Fibroblast of lung (primary cell): ENCODE data around the gene CUEDC1. TPM values are rescaled to one million over a fixed set of nuclear protein-coding genes. Genes with fewer than 3 reads are reported as not detected.
"Not testable (repeated sequence)": the region's sequence is repeated elsewhere in the genome, so short reads cannot be mapped to it uniquely, and the experiment has no call there.

Experiments used
- DNase-seq, 2 donors: peaks; one replicate each; pipeline versions ENCODE4 v3.0.0 to v3.0.0-alpha.2; 2010; ENCODE audit warnings: low read depth in 2 of 2
- H2AFZ ChIP-seq: 2 replicates; pipeline ENCODE4 v1.5.1; 2012; ENCODE audit warnings: low read length, control low read depth, inconsistent platforms
- H3K27ac ChIP-seq: 2 replicates; pipeline ENCODE4 v1.5.1; 2011; ENCODE audit warnings: low read length, control low read depth; ENCODE audit not compliant: insufficient read depth
- H3K27me3 ChIP-seq: 2 replicates; pipeline ENCODE4 v1.5.1; 2011; ENCODE audit warnings: mild to moderate bottlenecking, low read length; ENCODE audit not compliant: control insufficient read depth, insufficient read depth
- H3K36me3 ChIP-seq: 2 replicates; pipeline ENCODE4 v1.5.1; 2011; ENCODE audit warnings: low read length; ENCODE audit not compliant: control insufficient read depth, insufficient read depth
- H3K4me1 ChIP-seq: 2 replicates; pipeline ENCODE4 v1.5.1; 2011; ENCODE audit warnings: low read length; ENCODE audit not compliant: control insufficient read depth, insufficient read depth; ENCODE audit errors: extremely low read depth
- H3K4me2 ChIP-seq: 2 replicates; pipeline ENCODE4 v1.5.1; 2011; ENCODE audit warnings: low read length, control low read depth; ENCODE audit not compliant: insufficient read depth; ENCODE audit errors: extremely low read depth
- H3K4me3 ChIP-seq, 4 experiments: fragments of 200-600 bp in 1 of 4; sonication (generic) in 1 of 4; replicated peaks in 1 of 4; 2 replicates each; pipeline ENCODE4 v1.5.1; 2011 to 2016; ENCODE audit warnings: low read length in 4 of 4, low read depth in 3 of 4, mild to moderate bottlenecking in 3 of 4, control low read depth in 2 of 4, inconsistent platforms in 1 of 4, mixed read lengths in 1 of 4; ENCODE audit not compliant: insufficient read depth in 1 of 4; ENCODE audit errors: control extremely low read depth in 1 of 4
- H3K79me2 ChIP-seq: 2 replicates; pipeline ENCODE4 v1.5.1; 2012; ENCODE audit warnings: mild to moderate bottlenecking, low read length, inconsistent platforms; ENCODE audit not compliant: control insufficient read depth, insufficient read depth
- H3K9ac ChIP-seq: 2 replicates; pipeline ENCODE4 v1.5.1; 2011; ENCODE audit warnings: mild to moderate bottlenecking, low read length, control low read depth; ENCODE audit not compliant: insufficient read depth
- H3K9me3 ChIP-seq: 2 replicates; pipeline ENCODE4 v1.5.1; 2012; ENCODE audit warnings: low read depth, low read length; ENCODE audit not compliant: control insufficient read depth, insufficient read depth
- H4K20me1 ChIP-seq: 2 replicates; pipeline ENCODE4 v1.5.1; 2011; ENCODE audit warnings: low read length; ENCODE audit not compliant: control insufficient read depth, insufficient read depth; ENCODE audit errors: extremely low read depth
- EZH2 ChIP-seq: IDR thresholded peaks from 2 replicates; pipeline ENCODE4 v1.5.1; 2012; ENCODE audit warnings: low read length, control low read depth, mild to moderate bottlenecking; ENCODE audit errors: missing control alignments
- polyA plus RNA-seq, 2 donors: library from polyadenylated mRNA; depleted of rRNA in 1 of 2; stranded (reverse) in 1 of 2; unstranded in 1 of 2; fragments of >200 nt; gene quantifications; 2 replicates each; pipeline ENCODE4 v1.2.1, GENCODE V29; 2011 to 2012; ENCODE audit warnings: missing spikeins in 1 of 2
- total RNA-seq: library from RNA; depleted of rRNA; stranded (reverse); fragments of >200 nt; gene quantifications from 2 replicates; pipeline ENCODE4 v1.2.1, GENCODE V29; 2014
- TF ChIP-seq, protein P1 (sequence below), 2 donors: IDR thresholded peaks in 1 of 2; conservative IDR thresholded peaks in 1 of 2; 1 replicate in 1 of 2; 2 replicates in 1 of 2; pipeline ENCODE4 v1.5.1; 2011 to 2012; ENCODE audit warnings: low read length in 2 of 2, control low read depth in 1 of 2, inconsistent platforms in 1 of 2, low read depth in 1 of 2, mild to moderate bottlenecking in 1 of 2

Gene CUEDC1
- total and polyA plus RNA-seq, 2 donors (not counting 1 experiment from before 2014, with no cell fraction given), result 11.9 to 34.9 TPM

- Histone ChIP-seq H3K27me3 (no peaks in the 10 kb centered on the region), H3K27ac (peak within 1 kb of the TSS; percentile 89)
- no peak for TF ChIP-seq EZH2
- TF ChIP-seq, protein P1, sequence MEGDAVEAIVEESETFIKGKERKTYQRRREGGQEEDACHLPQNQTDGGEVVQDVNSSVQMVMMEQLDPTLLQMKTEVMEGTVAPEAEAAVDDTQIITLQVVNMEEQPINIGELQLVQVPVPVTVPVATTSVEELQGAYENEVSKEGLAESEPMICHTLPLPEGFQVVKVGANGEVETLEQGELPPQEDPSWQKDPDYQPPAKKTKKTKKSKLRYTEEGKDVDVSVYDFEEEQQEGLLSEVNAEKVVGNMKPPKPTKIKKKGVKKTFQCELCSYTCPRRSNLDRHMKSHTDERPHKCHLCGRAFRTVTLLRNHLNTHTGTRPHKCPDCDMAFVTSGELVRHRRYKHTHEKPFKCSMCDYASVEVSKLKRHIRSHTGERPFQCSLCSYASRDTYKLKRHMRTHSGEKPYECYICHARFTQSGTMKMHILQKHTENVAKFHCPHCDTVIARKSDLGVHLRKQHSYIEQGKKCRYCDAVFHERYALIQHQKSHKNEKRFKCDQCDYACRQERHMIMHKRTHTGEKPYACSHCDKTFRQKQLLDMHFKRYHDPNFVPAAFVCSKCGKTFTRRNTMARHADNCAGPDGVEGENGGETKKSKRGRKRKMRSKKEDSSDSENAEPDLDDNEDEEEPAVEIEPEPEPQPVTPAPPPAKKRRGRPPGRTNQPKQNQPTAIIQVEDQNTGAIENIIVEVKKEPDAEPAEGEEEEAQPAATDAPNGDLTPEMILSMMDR (conservative IDR thresholded peaks at IDR 0.05 in 1 of 2, IDR thresholded peaks at IDR 0.05 in 1 of 2; ENCODE audit: low read depth in 1 of 2, low read length in 2 of 2), result no peak
Measured at GRCh38 chr17:57849874-57850754, 105.1 kb downstream of the CUEDC1 start, which contains the start of gene MRPS23. TSS of gene MRPS23 (minus strand) at chr17:57850044. CDS start at chr17:57850010, 34 bp downstream.

GRCh38 chr17:57849163-57849873, 105.9 kb downstream of the CUEDC1 start:
- peaks cover 15% of the 10 kb centered on the region for H3K79me2 ChIP-seq
- peak overlapping the region; percentile 95 for H2AFZ ChIP-seq
- peak overlapping the region; percentile 86 for H3K9ac ChIP-seq
- peaks cover 16% of the 10 kb centered on the region for H3K4me1 ChIP-seq
- DNase-seq, result no peak
- no peak for TF ChIP-seq EZH2
- TF ChIP-seq, protein P1 (conservative IDR thresholded peaks at IDR 0.05 in 1 of 2, IDR thresholded peaks at IDR 0.05 in 1 of 2; ENCODE audit: low read depth in 1 of 2, low read length in 2 of 2), result no peak
- H3K4me3 ChIP-seq, result peak overlapping the region; percentile 97 to 99 (median 98)
- no peaks in the 10 kb centered on the region for H3K36me3 ChIP-seq
- H3K4me2 ChIP-seq, result peak overlapping the region; percentile 100
- no peaks in the 10 kb centered on the region for H3K9me3 ChIP-seq
- H4K20me1 ChIP-seq, result no peaks in the 10 kb centered on the region
- peak overlapping the region; percentile 89 for H3K27ac ChIP-seq
- H3K27me3 ChIP-seq, result no peaks in the 10 kb centered on the region

More at GRCh38 chr17:57849874-57850754, 105.1 kb downstream of the CUEDC1 start, which contains the start of gene MRPS23:
- H2AFZ ChIP-seq, result peak within 1 kb of the TSS; percentile 95
- no peaks in the 10 kb centered on the region for H3K9me3 ChIP-seq
- H3K4me2 ChIP-seq, result peak within 1 kb of the TSS; percentile 100
- H3K4me3 ChIP-seq, result peak within 1 kb of the TSS; percentile 97 to 99 (median 98)
- DNase-seq, result peak; percentile 99 to 100
- peak within 1 kb of the TSS; percentile 86 for H3K9ac ChIP-seq
- no peaks in the 10 kb centered on the region for H3K36me3 ChIP-seq
- H4K20me1 ChIP-seq, result no peaks in the 10 kb centered on the region
- H3K4me1 ChIP-seq, result peaks cover 16% of the 10 kb centered on the region
- H3K79me2 ChIP-seq, result peaks cover 15% of the 10 kb centered on the region

DNA sequence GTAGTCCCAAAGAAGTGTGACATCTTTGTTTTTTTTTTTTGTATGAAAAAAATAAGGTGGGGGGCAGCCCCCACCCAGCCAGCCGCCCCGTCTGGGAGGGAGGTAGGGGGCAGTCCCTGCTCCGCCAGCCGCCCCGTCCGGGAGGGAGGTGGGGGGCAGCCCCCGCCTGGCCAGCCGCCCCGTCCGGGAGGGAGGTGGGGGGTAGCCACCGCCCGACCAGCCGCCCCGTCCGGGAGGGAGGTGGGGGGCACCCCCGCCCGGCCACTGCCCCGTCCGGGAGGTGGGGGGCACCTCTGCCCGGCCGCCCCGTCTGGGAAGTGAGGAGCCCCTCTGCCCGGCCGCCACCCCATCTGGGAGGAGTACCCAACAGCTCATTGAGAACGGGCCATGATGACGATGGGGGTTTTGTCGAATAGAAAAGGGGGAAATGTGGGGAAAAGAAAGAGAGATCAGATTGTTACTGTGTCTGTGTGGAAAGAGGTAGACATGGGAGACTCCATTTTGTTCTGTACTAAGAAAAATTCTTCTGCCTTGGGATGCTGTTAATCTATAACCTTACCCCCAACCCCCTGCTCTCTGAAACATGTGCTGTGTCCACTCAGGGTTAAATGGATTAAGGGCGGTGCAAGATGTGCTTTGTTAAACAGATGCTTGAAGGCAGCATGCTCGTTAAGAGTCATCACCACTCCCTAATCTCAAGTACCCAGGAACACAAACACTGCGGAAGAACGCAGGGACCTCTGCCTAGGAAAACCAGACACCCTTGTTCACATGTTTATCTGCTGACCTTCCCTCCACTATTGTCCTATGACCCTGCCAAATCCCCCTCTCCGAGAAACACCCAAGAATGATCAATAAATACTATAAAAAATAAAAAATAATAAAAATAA, 108.9 kb downstream of the CUEDC1 start:
- peaks cover 17% of the 10 kb centered on the region for H3K79me2 ChIP-seq
- H4K20me1 ChIP-seq, H3K4me2 ChIP-seq, H2AFZ ChIP-seq, H3K9me3 ChIP-seq, H3K4me3 ChIP-seq, H3K36me3 ChIP-seq, H3K9ac ChIP-seq, DNase-seq, H3K27ac ChIP-seq, H3K27me3 ChIP-seq: not testable (repeated sequence)
- peaks cover 11% of the 10 kb centered on the region for H3K4me1 ChIP-seq
